DND-41 (cell line): Measurements from ENCODE around the gene ZNF454.

Experiments used
- ATAC-seq: fragments of 200-7000 bp; cut with Tn5 transposase; 3 replicates; pipeline ENCODE4 v1.9.1; 2021; ENCODE audit warnings: low read depth; ENCODE audit not compliant: insufficient read depth
- DNase-seq: peaks from one replicate; pipeline ENCODE4 v3.0.0-alpha.2; 2020
- H2AFZ ChIP-seq: 2 replicates; pipeline ENCODE4 v1.6.0; 2012; ENCODE audit warnings: low read depth, low read length
- H3K27ac ChIP-seq: 2 replicates; pipeline ENCODE4 v1.5.1; 2012; ENCODE audit warnings: low read length, inconsistent platforms
- H3K27me3 ChIP-seq: fragments of 200-600 bp; sonication (generic); 2 replicates; pipeline ENCODE4 v1.6.0; 2012; ENCODE audit warnings: low read length, mild to moderate bottlenecking, inconsistent platforms; ENCODE audit not compliant: insufficient read depth, poor library complexity
- H3K36me3 ChIP-seq: 2 replicates; pipeline ENCODE4 v1.5.1; 2012; ENCODE audit warnings: low read length, inconsistent platforms; ENCODE audit not compliant: insufficient read depth
- H3K4me1 ChIP-seq: 2 replicates; pipeline ENCODE4 v1.5.1; 2012; ENCODE audit warnings: mild to moderate bottlenecking, low read length; ENCODE audit not compliant: insufficient read depth
- H3K4me2 ChIP-seq: 2 replicates; pipeline ENCODE4 v1.6.0; 2012; ENCODE audit warnings: mild to moderate bottlenecking, moderate library complexity, low read length, inconsistent platforms; ENCODE audit not compliant: insufficient read depth
- H3K4me3 ChIP-seq, 2 experiments: fragments of 200-600 bp in 1 of 2; shearing (Covaris generic) in 1 of 2; 2 replicates each; pipeline ENCODE4 v1.5.1; 2012 to 2016; ENCODE audit warnings: inconsistent platforms in 2 of 2, low read length in 2 of 2, mild to moderate bottlenecking in 2 of 2, low read depth in 1 of 2, moderate library complexity in 1 of 2
- H3K79me2 ChIP-seq: 2 replicates; pipeline ENCODE4 v1.6.0; 2012; ENCODE audit warnings: low read length, inconsistent platforms; ENCODE audit not compliant: insufficient read depth
- H3K9ac ChIP-seq: 2 replicates; pipeline ENCODE4 v1.6.0; 2012; ENCODE audit warnings: low read depth, mild to moderate bottlenecking, inconsistent platforms, low read length, moderate library complexity
- H3K9me3 ChIP-seq: 2 replicates; pipeline ENCODE4 v1.5.1; 2012; ENCODE audit warnings: low read length, moderate library complexity, mild to moderate bottlenecking, inconsistent platforms; ENCODE audit not compliant: insufficient read depth, severe bottlenecking
- H4K20me1 ChIP-seq: 2 replicates; pipeline ENCODE4 v1.6.0; 2012; ENCODE audit warnings: low read length; ENCODE audit not compliant: insufficient read depth
- EZH2 ChIP-seq: IDR thresholded peaks from 3 replicates; pipeline ENCODE4 v1.6.1; 2012; ENCODE audit warnings: borderline replicate concordance, low read depth, mild to moderate bottlenecking, moderate library complexity, low read length, inconsistent platforms; ENCODE audit not compliant: severe bottlenecking
- TF ChIP-seq, protein P1 (sequence below): IDR thresholded peaks from 2 replicates; pipeline ENCODE4 v1.5.1; 2012; ENCODE audit warnings: borderline replicate concordance, low read length, moderate library complexity, mild to moderate bottlenecking; ENCODE audit not compliant: poor library complexity, severe bottlenecking; ENCODE audit errors: extremely low read depth

The ZNF454 gene

DNA sequence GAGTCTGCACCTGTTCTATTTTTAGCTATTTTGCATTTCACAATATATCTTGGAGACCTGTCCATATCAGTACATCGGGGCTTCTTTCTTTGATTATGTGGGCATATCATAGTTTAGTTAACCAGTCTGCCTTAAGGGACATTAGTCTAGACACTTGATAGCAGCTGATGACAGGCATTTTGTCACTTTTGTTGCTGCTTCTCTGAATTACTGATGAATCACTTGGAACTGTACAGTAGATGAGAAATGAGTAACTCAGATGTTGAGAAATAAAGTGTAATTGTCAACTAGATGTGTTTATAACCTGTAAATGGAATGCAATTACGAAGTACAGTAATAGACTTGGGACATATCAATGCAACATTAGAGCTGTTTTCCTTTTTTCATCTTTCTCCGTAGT, 38.1 kb upstream of the ZNF454 start:
- Histone ChIP-seq H3K9ac (no peak overlapping the region), H3K9me3 (peaks cover 6% of the 10 kb centered on the region), H3K4me2 (no peak overlapping the region), H4K20me1 (no peaks in the 10 kb centered on the region), H3K36me3 (peaks cover 5% of the 10 kb centered on the region; the same call in 1 of the 2 replicates), H3K4me3 (no peak overlapping the region), H3K79me2 (no peaks in the 10 kb centered on the region), H3K4me1 (no peaks in the 10 kb centered on the region), H3K27me3 (no peaks in the 10 kb centered on the region), H3K27ac (no peak overlapping the region), H2AFZ (no peak overlapping the region)
- DNase-seq (no peak), ATAC-seq (no peak)
- TF ChIP-seq EZH2 = no peak
- TF ChIP-seq, protein P1, sequence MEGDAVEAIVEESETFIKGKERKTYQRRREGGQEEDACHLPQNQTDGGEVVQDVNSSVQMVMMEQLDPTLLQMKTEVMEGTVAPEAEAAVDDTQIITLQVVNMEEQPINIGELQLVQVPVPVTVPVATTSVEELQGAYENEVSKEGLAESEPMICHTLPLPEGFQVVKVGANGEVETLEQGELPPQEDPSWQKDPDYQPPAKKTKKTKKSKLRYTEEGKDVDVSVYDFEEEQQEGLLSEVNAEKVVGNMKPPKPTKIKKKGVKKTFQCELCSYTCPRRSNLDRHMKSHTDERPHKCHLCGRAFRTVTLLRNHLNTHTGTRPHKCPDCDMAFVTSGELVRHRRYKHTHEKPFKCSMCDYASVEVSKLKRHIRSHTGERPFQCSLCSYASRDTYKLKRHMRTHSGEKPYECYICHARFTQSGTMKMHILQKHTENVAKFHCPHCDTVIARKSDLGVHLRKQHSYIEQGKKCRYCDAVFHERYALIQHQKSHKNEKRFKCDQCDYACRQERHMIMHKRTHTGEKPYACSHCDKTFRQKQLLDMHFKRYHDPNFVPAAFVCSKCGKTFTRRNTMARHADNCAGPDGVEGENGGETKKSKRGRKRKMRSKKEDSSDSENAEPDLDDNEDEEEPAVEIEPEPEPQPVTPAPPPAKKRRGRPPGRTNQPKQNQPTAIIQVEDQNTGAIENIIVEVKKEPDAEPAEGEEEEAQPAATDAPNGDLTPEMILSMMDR = no peak

DNA sequence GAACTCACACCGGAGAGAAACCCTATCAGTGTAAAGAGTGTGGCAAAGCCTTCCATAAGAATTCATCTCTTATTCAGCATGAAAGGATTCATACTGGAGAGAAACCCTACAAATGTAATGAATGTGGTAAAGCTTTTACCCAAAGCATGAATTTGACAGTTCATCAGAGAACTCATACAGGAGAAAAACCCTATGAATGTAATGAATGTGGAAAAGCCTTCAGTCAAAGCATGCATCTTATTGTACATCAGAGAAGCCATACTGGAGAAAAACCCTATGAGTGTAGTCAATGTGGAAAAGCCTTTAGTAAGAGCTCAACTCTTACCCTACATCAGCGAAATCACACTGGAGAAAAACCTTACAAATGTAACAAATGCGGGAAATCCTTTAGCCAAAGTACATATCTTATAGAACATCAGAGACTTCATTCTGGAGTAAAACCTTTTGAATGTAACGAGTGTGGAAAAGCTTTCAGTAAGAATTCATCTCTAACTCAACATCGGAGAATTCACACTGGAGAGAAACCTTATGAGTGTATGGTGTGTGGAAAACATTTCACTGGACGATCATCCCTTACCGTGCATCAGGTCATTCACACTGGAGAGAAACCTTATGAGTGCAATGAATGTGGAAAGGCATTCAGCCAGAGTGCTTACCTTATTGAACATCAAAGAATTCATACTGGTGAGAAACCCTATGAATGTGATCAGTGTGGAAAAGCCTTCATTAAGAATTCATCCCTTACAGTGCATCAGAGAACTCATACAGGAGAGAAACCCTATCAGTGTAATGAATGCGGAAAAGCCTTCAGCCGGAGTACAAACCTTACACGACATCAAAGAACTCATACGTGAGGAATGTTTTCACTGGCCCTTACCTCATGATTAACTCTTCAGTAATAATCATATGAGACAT, 8.9 kb upstream of the ZNF454 start:
- Histone ChIP-seq H3K27ac (no peak overlapping the region), H4K20me1 (no peaks in the 10 kb centered on the region), H3K36me3 (peaks cover 3% of the 10 kb centered on the region; the same call in 1 of the 2 replicates), H3K79me2 (no peaks in the 10 kb centered on the region), H3K4me3 (no peak overlapping the region), H3K4me2 (no peak overlapping the region), H3K27me3 (no peaks in the 10 kb centered on the region), H3K4me1 (no peaks in the 10 kb centered on the region), H3K9me3 (peaks cover 79% of the 10 kb centered on the region), H2AFZ (no peak overlapping the region), H3K9ac (no peak overlapping the region)
- ATAC-seq = no peak
- TF ChIP-seq, protein P1 = no peak
- TF ChIP-seq EZH2 = no peak
- no peak for DNase-seq

DNA sequence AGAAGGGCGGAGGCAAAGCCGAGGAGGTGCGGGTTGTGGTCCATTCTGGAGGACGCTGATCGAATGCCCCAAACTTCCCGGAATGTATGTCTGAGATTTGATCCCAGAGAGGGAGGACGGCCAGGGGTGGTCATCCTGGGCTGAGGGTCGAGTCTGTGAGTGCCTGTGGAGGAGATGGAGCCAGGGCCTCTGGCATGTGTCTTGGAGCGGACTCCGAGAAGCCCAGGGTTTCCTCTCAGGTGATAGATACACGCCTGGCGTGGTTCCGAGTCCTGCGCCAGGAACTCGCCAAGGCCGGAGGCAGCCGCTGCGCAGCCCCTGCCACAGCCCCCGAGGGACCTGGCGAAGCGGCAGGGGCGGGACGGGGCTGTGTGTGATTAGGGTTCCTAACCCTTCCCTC, 363 bp downstream of the ZNF454 start:
- H2AFZ ChIP-seq = no peak overlapping the region
- no peak overlapping the region for H3K4me2 ChIP-seq
- no peak for ATAC-seq

More for the DNA sequence above, 363 bp downstream of the ZNF454 start:
- no peak overlapping the region for H3K4me3 ChIP-seq
- H3K79me2 ChIP-seq = no peaks in the 10 kb centered on the region
- H3K4me1 ChIP-seq = no peaks in the 10 kb centered on the region
- no peaks in the 10 kb centered on the region for H3K27me3 ChIP-seq
- no peak overlapping the region for H3K27ac ChIP-seq
- H3K9me3 ChIP-seq = peaks cover 50% of the 10 kb centered on the region
- no peaks in the 10 kb centered on the region for H3K36me3 ChIP-seq
- DNase-seq = no peak
- no peaks in the 10 kb centered on the region for H4K20me1 ChIP-seq
- TF ChIP-seq, protein P1 = no peak
- no peak for TF ChIP-seq EZH2
- no peak overlapping the region for H3K9ac ChIP-seq
